ENCODE results near the gene MRPS18B.

The MRPS18B gene

GRCh38 chr6:30635834-30636233, 18.2 kb downstream of the MRPS18B start:
- H3K27me3 ChIP-seq (replicated peaks; ENCODE audit: control insufficient read depth, insufficient read depth, low read length), result no peaks in the 10 kb centered on the region
- no peak overlapping the region for H3K4me3 ChIP-seq (replicated peaks; ENCODE audit: low read depth, low read length)
- DNase-seq (ENCODE audit: extremely low read depth, insufficient read length), result no peak
- TF ChIP-seq CTCF (IDR thresholded peaks at IDR 0.05; ENCODE audit: insufficient read depth, low read length, poor library complexity, severe bottlenecking), result no peak
- H3K36me3 ChIP-seq (ENCODE audit: control insufficient read depth, insufficient read depth, low read length), result peaks cover 2% of the 10 kb centered on the region

GRCh38 chr6:30640481-30640880, 22.8 kb downstream of the MRPS18B start:
- Histone ChIP-seq H3K4me3 (replicated peaks; ENCODE audit: low read depth, low read length) (no peak overlapping the region), H3K27me3 (replicated peaks; ENCODE audit: control insufficient read depth, insufficient read depth, low read length) (no peaks in the 10 kb centered on the region), H3K36me3 (ENCODE audit: control insufficient read depth, insufficient read depth, low read length) (peaks cover 10% of the 10 kb centered on the region)
- DNase-seq (ENCODE audit: extremely low read depth, insufficient read length), result no peak
- TF ChIP-seq CTCF (IDR thresholded peaks at IDR 0.05; ENCODE audit: insufficient read depth, low read length, poor library complexity, severe bottlenecking), result no peak

- H3K36me3 ChIP-seq (ENCODE audit: control insufficient read depth, insufficient read depth, low read length), result peaks cover 11% of the 10 kb centered on the region
- no peak for DNase-seq (ENCODE audit: extremely low read depth, insufficient read length)
- no peaks in the 10 kb centered on the region for H3K27me3 ChIP-seq (replicated peaks; ENCODE audit: control insufficient read depth, insufficient read depth, low read length)
- no peak overlapping the region for H3K4me3 ChIP-seq (replicated peaks; ENCODE audit: low read depth, low read length)
- TF ChIP-seq CTCF (IDR thresholded peaks at IDR 0.05; ENCODE audit: insufficient read depth, low read length, poor library complexity, severe bottlenecking), result no peak
Measured at GRCh38 chr6:30641048-30641447, 23.4 kb downstream of the MRPS18B start.

GRCh38 chr6:30643656-30644055, 26.0 kb downstream of the MRPS18B start:
- H3K27me3 ChIP-seq (replicated peaks; ENCODE audit: control insufficient read depth, insufficient read depth, low read length), result no peaks in the 10 kb centered on the region
- H3K4me3 ChIP-seq (replicated peaks; ENCODE audit: low read depth, low read length), result no peak overlapping the region
- peaks cover 11% of the 10 kb centered on the region for H3K36me3 ChIP-seq (ENCODE audit: control insufficient read depth, insufficient read depth, low read length)
- TF ChIP-seq CTCF (IDR thresholded peaks at IDR 0.05; ENCODE audit: insufficient read depth, low read length, poor library complexity, severe bottlenecking), result no peak
- DNase-seq (ENCODE audit: extremely low read depth, insufficient read length), result no peak

GRCh38 chr6:30644769-30645168, 27.1 kb downstream of the MRPS18B start:
- DNase-seq (ENCODE audit: extremely low read depth, insufficient read length), result no peak
- no peaks in the 10 kb centered on the region for H3K27me3 ChIP-seq (replicated peaks; ENCODE audit: control insufficient read depth, insufficient read depth, low read length)
- H3K4me3 ChIP-seq (replicated peaks; ENCODE audit: low read depth, low read length), result no peak overlapping the region
- peaks cover 11% of the 10 kb centered on the region for H3K36me3 ChIP-seq (ENCODE audit: control insufficient read depth, insufficient read depth, low read length)
- no peak for TF ChIP-seq CTCF (IDR thresholded peaks at IDR 0.05; ENCODE audit: insufficient read depth, low read length, poor library complexity, severe bottlenecking)

GRCh38 chr6:30645989-30646388, 28.3 kb downstream of the MRPS18B start:
- Histone ChIP-seq H3K4me3 (replicated peaks; ENCODE audit: low read depth, low read length) (no peak overlapping the region), H3K36me3 (ENCODE audit: control insufficient read depth, insufficient read depth, low read length) (peaks cover 11% of the 10 kb centered on the region), H3K27me3 (replicated peaks; ENCODE audit: control insufficient read depth, insufficient read depth, low read length) (no peaks in the 10 kb centered on the region)
- no peak for DNase-seq (ENCODE audit: extremely low read depth, insufficient read length)
- TF ChIP-seq CTCF (IDR thresholded peaks at IDR 0.05; ENCODE audit: insufficient read depth, low read length, poor library complexity, severe bottlenecking), result no peak

Measured in GM06990 (cell line).